Astrocyte (in vitro differentiated cells and primary cell): ENCODE data around the gene CLEC2A. TPM values are rescaled to one million over a fixed set of nuclear protein-coding genes. Genes with fewer than 3 reads are reported as not detected.

Experiments used
- DNase-seq: peaks from one replicate; pipeline ENCODE4 v3.0.0-alpha.2; 2010; ENCODE audit warnings: low read depth
- FAIRE-seq: peaks from 2 replicates; lab custom pipeline; 2011; peaks lifted over from hg19 to GRCh38; lab: Jason Lieb, UNC
- H2AFZ ChIP-seq: 2 replicates; pipeline ENCODE4 v1.6.0; 2012; ENCODE audit warnings: low read depth, low read length, inconsistent platforms
- H3K27ac ChIP-seq: 2 replicates; pipeline ENCODE4 v1.5.1; 2011; ENCODE audit warnings: low read depth, low read length, inconsistent platforms
- H3K27me3 ChIP-seq: 2 replicates; pipeline ENCODE4 v1.6.0; 2011; ENCODE audit warnings: low read length, inconsistent platforms; ENCODE audit not compliant: insufficient read depth
- H3K36me3 ChIP-seq: 2 replicates; pipeline ENCODE4 v1.5.1; 2011; ENCODE audit warnings: low read length, inconsistent platforms; ENCODE audit not compliant: insufficient read depth
- H3K4me1 ChIP-seq: 2 replicates; pipeline ENCODE4 v1.5.1; 2011; ENCODE audit warnings: low read length, inconsistent platforms; ENCODE audit not compliant: insufficient read depth
- H3K4me2 ChIP-seq: 2 replicates; pipeline ENCODE4 v1.6.0; 2012; ENCODE audit warnings: low read length, inconsistent platforms
- H3K4me3 ChIP-seq: 2 replicates; pipeline ENCODE4 v1.5.1; 2011; ENCODE audit warnings: low read depth, mild to moderate bottlenecking, low read length, inconsistent platforms; ENCODE audit not compliant: insufficient read depth
- H3K79me2 ChIP-seq: 2 replicates; pipeline ENCODE4 v1.6.0; 2012; ENCODE audit warnings: mild to moderate bottlenecking, low read length, inconsistent platforms; ENCODE audit not compliant: insufficient read depth
- H3K9ac ChIP-seq: 2 replicates; pipeline ENCODE4 v1.6.0; 2012; ENCODE audit warnings: mild to moderate bottlenecking, low read length, inconsistent platforms
- H3K9me3 ChIP-seq: 2 replicates; pipeline ENCODE4 v1.5.1; 2012; ENCODE audit warnings: low read depth, mild to moderate bottlenecking, low read length, inconsistent platforms; ENCODE audit not compliant: insufficient read depth
- H4K20me1 ChIP-seq: 2 replicates; pipeline ENCODE4 v1.6.0; 2012; ENCODE audit warnings: low read length, inconsistent platforms; ENCODE audit not compliant: insufficient read depth
- H3K27ac Mint-ChIP-seq: one replicate; pipeline ENCODE4 v1.8.0; 2021; ENCODE audit warnings: mild to moderate bottlenecking, mixed read lengths; ENCODE audit not compliant: unreplicated experiment
- H3K27me3 Mint-ChIP-seq: one replicate; pipeline ENCODE4 v1.8.0; 2021; ENCODE audit warnings: low read depth, mixed read lengths; ENCODE audit not compliant: unreplicated experiment
- H3K36me3 Mint-ChIP-seq: one replicate; pipeline ENCODE4 v1.8.0; 2021; ENCODE audit warnings: low read depth, mixed read lengths; ENCODE audit not compliant: unreplicated experiment
- H3K4me1 Mint-ChIP-seq: one replicate; pipeline ENCODE4 v1.8.0; 2021; ENCODE audit warnings: low read depth, mixed read lengths; ENCODE audit not compliant: unreplicated experiment
- H3K4me3 Mint-ChIP-seq: one replicate; pipeline ENCODE4 v1.8.0; 2021; ENCODE audit warnings: mild to moderate bottlenecking, moderate library complexity, mixed read lengths; ENCODE audit not compliant: unreplicated experiment
- H3K9me3 Mint-ChIP-seq: one replicate; pipeline ENCODE4 v1.8.0; 2021; ENCODE audit warnings: mild to moderate bottlenecking, mixed read lengths; ENCODE audit not compliant: unreplicated experiment
- EZH2 ChIP-seq: IDR thresholded peaks from 2 replicates; pipeline ENCODE4 v1.6.1; 2012; ENCODE audit warnings: mild to moderate bottlenecking, low read length, inconsistent platforms; ENCODE audit not compliant: insufficient read depth
- total RNA-seq: library from RNA; stranded (reverse); gene quantifications from 2 replicates; pipeline ENCODE4 v1.2.1, GENCODE V29; 2021
- TF ChIP-seq, protein P1 (sequence below): IDR thresholded peaks from 2 replicates; pipeline ENCODE4 v1.5.1; 2011; ENCODE audit warnings: low read depth, mild to moderate bottlenecking, inconsistent platforms, low read length, moderate library complexity; ENCODE audit not compliant: insufficient read depth

Gene CLEC2A
- total RNA-seq, 1 donor from 2014 or later = 0.84 TPM

DNA sequence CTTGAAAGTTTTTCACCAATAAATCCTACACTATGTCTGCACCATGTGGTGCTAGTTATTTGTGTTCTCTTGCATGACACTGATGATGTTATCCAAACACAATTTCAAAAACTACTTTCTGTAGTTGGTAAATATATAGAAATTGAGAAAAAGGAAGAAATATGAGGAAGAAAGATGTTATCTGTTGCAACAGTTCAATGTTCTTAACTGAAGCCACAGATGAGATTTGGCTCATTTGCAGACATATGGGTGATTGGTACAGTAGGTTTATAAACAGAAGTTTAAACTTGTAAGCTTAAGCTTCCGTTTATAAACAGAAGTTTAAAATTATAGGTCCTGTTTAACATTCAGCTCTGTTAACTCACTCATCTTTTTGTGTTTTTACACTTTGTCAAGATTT lies 39.0 kb upstream of the CLEC2A start, which contains the start of gene CLEC12A:
Gene CLEC12A (plus strand): TSS at position 229 of the 400 bp plus-strand sequence. CDS start 188 bp downstream, outside the sequence.
- Histone ChIP-seq H3K27ac (no peak within 1 kb of the TSS), H3K4me1 (no peaks in the 10 kb centered on the region), H3K36me3 (no peaks in the 10 kb centered on the region), H2AFZ (no peak within 1 kb of the TSS), H3K4me2 (no peak within 1 kb of the TSS), H3K9ac (no peak within 1 kb of the TSS), H4K20me1 (no peaks in the 10 kb centered on the region), H3K4me3 (no peak within 1 kb of the TSS), H3K79me2 (no peaks in the 10 kb centered on the region), H3K27me3 (no peaks in the 10 kb centered on the region), H3K9me3 (no peaks in the 10 kb centered on the region)
- H3K4me1 Mint-ChIP-seq = no peaks in the 10 kb centered on the region
- no peak for TF ChIP-seq EZH2
- TF ChIP-seq, protein P1, sequence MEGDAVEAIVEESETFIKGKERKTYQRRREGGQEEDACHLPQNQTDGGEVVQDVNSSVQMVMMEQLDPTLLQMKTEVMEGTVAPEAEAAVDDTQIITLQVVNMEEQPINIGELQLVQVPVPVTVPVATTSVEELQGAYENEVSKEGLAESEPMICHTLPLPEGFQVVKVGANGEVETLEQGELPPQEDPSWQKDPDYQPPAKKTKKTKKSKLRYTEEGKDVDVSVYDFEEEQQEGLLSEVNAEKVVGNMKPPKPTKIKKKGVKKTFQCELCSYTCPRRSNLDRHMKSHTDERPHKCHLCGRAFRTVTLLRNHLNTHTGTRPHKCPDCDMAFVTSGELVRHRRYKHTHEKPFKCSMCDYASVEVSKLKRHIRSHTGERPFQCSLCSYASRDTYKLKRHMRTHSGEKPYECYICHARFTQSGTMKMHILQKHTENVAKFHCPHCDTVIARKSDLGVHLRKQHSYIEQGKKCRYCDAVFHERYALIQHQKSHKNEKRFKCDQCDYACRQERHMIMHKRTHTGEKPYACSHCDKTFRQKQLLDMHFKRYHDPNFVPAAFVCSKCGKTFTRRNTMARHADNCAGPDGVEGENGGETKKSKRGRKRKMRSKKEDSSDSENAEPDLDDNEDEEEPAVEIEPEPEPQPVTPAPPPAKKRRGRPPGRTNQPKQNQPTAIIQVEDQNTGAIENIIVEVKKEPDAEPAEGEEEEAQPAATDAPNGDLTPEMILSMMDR = no peak
- no peak within 1 kb of the TSS for H3K27ac Mint-ChIP-seq
- no peaks in the 10 kb centered on the region for H3K27me3 Mint-ChIP-seq
- FAIRE-seq (no peak), DNase-seq (no peak)
- H3K36me3 Mint-ChIP-seq = no peaks in the 10 kb centered on the region
- no peak within 1 kb of the TSS for H3K4me3 Mint-ChIP-seq
- peaks cover 12% of the 10 kb centered on the region for H3K9me3 Mint-ChIP-seq

DNA sequence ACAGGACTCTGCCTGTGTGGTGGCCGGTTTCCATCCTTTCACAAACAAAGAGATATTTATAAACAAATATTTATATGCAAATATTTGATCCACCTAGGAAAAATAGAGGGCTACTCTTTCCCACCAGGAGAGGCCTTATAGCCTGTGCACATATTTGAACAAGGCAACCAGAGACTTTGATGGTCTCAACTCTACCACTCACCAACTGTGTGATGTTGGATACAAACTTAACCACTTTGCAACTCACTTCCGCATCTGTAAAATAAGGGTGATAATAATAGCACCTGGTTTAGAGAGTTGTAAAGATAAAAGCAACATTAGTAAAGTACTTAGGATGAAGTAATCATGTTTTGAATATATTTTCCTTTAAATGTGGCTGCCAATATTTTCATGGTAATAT lies 37.5 kb upstream of the CLEC2A start:
- Histone ChIP-seq H3K4me3 (no peak overlapping the region), H3K36me3 (no peaks in the 10 kb centered on the region), H3K9ac (no peak overlapping the region), H2AFZ (no peak overlapping the region), H3K79me2 (no peaks in the 10 kb centered on the region), H3K27ac (no peak overlapping the region), H3K9me3 (no peaks in the 10 kb centered on the region), H3K4me1 (no peaks in the 10 kb centered on the region), H4K20me1 (no peaks in the 10 kb centered on the region), H3K27me3 (no peaks in the 10 kb centered on the region), H3K4me2 (no peak overlapping the region)
- H3K27ac Mint-ChIP-seq = no peak overlapping the region
- no peak for TF ChIP-seq EZH2
- TF ChIP-seq, protein P1 = no peak
- peaks cover 7% of the 10 kb centered on the region for H3K9me3 Mint-ChIP-seq
- H3K27me3 Mint-ChIP-seq = no peaks in the 10 kb centered on the region
- DNase-seq (no peak), FAIRE-seq (no peak)
- H3K36me3 Mint-ChIP-seq = no peaks in the 10 kb centered on the region
- H3K4me1 Mint-ChIP-seq = no peaks in the 10 kb centered on the region
- no peak overlapping the region for H3K4me3 Mint-ChIP-seq

DNA sequence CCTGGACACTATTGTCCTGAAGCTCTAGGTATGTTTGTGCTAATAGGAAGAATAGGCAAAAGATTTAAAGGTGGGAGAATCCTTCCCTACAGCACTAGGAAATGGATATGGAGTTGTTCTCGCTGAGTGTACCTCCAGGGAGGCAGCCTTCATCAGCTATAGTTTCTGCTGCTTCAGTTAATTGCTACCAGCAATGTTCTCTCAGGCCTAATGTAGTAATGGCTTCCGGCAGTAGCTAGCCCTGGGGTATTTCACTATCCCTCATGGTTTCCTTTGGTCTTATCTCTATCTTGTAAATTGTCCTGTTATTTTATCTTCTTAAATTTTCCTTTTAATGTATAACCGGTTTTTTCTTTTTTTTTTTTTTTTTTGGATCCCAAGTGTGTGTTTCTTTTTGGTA lies 29.7 kb upstream of the CLEC2A start:
- H3K27me3 ChIP-seq = no peaks in the 10 kb centered on the region
- H3K27ac Mint-ChIP-seq = peak overlapping the region; percentile 6
- H2AFZ ChIP-seq = no peak overlapping the region
- H3K79me2 ChIP-seq = no peaks in the 10 kb centered on the region
- H3K4me1 ChIP-seq = no peaks in the 10 kb centered on the region
- no peak overlapping the region for H3K9ac ChIP-seq
- H3K4me2 ChIP-seq = no peak overlapping the region
- no peak overlapping the region for H3K4me3 ChIP-seq
- no peaks in the 10 kb centered on the region for H3K36me3 Mint-ChIP-seq
- H3K4me1 Mint-ChIP-seq = peaks cover 10% of the 10 kb centered on the region
- no peaks in the 10 kb centered on the region for H3K9me3 ChIP-seq
- DNase-seq (no peak), FAIRE-seq (no peak)
- no peak overlapping the region for H3K27ac ChIP-seq
- H3K27me3 Mint-ChIP-seq = no peaks in the 10 kb centered on the region
- no peaks in the 10 kb centered on the region for H3K36me3 ChIP-seq
- no peak for TF ChIP-seq EZH2
- TF ChIP-seq, protein P1 = no peak
- no peaks in the 10 kb centered on the region for H4K20me1 ChIP-seq
- H3K9me3 Mint-ChIP-seq = peaks cover 2% of the 10 kb centered on the region
- H3K4me3 Mint-ChIP-seq = no peak overlapping the region
